Measurements from ENCODE around the gene HTRA1.

HTRA1 gene

DNA sequence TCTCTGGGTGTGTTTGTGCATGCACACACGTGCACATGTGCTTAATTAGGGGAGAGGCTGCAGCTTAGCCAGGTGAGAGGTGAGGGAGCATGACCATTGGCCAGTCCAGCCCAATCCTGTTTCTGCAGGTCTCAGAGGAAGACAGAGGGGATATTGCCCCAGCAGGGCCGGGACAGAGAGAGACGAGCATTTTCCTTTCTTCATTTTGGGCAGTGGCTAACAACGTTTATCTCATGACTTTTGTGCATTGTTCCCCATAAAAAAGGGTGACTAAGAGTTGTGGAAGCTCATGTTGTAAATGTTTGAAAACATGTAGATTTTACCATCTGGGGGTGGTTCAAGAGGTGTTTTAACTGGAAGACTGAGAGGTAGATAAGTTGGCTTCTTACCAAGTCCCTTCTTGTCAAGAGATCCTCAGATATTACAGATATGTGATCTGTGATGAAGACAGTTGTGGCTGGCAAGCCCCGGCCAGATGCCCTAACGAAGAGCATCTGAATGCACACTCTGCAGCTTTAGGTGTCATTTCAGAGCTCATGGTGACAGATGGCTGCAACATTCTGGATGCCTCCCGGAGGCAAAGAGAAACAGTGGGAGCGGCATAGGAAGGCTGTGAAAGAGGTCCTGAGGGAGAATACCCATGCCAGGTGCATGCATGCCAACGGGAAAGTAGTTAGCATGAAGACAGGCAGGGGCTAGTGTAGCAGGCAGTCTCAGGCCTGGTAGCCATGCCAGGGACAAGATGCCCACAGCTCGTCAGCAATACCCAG, 82.5 kb downstream of the HTRA1 start:
- Histone ChIP-seq H3K9me3 (ENCODE audit: severe bottlenecking) (no peaks in the 10 kb centered on the region), H3K4me1 (ENCODE audit: insufficient read depth, poor library complexity, severe bottlenecking) (peaks cover 14% of the 10 kb centered on the region), H3K36me3 (ENCODE audit: low read depth) (no peaks in the 10 kb centered on the region), H3K27ac (ENCODE audit: poor library complexity, severe bottlenecking) (no peak overlapping the region), H3K4me3 (ENCODE audit: severe bottlenecking) (no peak overlapping the region), H3K27me3 (ENCODE audit: insufficient read depth, poor library complexity, severe bottlenecking) (no peaks in the 10 kb centered on the region)
- ATAC-seq (ENCODE audit: low read depth) (peak; percentile 36; the same call in 1 of the 3 replicates), DNase-seq (ENCODE audit: low spot score) (no peak)
- TF ChIP-seq, protein P1, sequence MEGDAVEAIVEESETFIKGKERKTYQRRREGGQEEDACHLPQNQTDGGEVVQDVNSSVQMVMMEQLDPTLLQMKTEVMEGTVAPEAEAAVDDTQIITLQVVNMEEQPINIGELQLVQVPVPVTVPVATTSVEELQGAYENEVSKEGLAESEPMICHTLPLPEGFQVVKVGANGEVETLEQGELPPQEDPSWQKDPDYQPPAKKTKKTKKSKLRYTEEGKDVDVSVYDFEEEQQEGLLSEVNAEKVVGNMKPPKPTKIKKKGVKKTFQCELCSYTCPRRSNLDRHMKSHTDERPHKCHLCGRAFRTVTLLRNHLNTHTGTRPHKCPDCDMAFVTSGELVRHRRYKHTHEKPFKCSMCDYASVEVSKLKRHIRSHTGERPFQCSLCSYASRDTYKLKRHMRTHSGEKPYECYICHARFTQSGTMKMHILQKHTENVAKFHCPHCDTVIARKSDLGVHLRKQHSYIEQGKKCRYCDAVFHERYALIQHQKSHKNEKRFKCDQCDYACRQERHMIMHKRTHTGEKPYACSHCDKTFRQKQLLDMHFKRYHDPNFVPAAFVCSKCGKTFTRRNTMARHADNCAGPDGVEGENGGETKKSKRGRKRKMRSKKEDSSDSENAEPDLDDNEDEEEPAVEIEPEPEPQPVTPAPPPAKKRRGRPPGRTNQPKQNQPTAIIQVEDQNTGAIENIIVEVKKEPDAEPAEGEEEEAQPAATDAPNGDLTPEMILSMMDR (IDR thresholded peaks at IDR 0.05; ENCODE audit: poor library complexity, severe bottlenecking), result no peak

DNA sequence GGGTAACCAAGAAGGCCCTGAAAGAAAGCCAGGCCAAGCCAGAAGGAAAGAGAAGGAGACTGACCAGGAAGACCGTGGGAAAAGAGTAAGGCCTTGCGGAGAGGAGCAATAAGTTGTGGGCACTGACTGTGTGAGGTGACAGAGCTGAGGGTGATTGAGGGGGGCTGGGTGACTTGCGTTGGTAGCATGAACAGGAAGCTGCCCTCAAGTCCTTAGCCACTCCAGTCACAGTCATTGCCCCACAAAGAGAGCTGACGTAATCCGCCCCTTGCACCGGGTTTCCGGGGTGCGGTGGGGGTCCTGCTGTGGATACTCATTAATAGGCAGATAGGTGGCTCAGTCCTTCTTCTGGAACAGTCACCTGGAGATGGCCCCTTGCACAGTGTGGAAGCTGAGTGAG, 83.1 kb downstream of the HTRA1 start:
- no peaks in the 10 kb centered on the region for H3K36me3 ChIP-seq (ENCODE audit: low read depth)
- peaks cover 14% of the 10 kb centered on the region for H3K4me1 ChIP-seq (ENCODE audit: insufficient read depth, poor library complexity, severe bottlenecking)
- H3K27me3 ChIP-seq (ENCODE audit: insufficient read depth, poor library complexity, severe bottlenecking), result no peaks in the 10 kb centered on the region
- no peaks in the 10 kb centered on the region for H3K9me3 ChIP-seq (ENCODE audit: severe bottlenecking)
- H3K4me3 ChIP-seq (ENCODE audit: severe bottlenecking), result no peak overlapping the region
- no peak overlapping the region for H3K27ac ChIP-seq (ENCODE audit: poor library complexity, severe bottlenecking)
- TF ChIP-seq, protein P1 (IDR thresholded peaks at IDR 0.05; ENCODE audit: poor library complexity, severe bottlenecking), result no peak
- DNase-seq (ENCODE audit: low spot score), result no peak
- no peak for ATAC-seq (ENCODE audit: low read depth)

DNA sequence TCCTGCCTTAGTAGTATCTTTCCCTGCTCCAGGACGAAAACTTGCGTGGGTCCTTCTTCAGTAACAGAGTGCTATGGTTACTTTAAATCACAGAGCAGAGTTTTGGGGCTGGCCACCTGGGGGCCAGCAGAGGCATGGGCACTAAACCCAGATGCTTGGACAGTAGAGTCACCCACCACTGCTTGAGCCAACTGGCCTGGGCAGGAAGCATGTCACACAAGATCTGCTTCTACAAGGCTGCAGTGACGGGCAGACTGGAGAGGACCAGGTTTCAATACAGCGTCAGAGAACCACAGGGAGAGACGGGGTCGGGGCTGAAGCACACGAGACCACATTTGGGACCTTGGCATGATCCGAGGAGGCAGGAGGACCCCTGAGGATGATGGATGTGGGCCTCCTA, 84.9 kb downstream of the HTRA1 start:
- ATAC-seq (ENCODE audit: low read depth) (no peak), DNase-seq (ENCODE audit: low spot score) (no peak)
- Histone ChIP-seq H3K4me3 (ENCODE audit: severe bottlenecking) (no peak overlapping the region), H3K36me3 (ENCODE audit: low read depth) (no peaks in the 10 kb centered on the region), H3K27ac (ENCODE audit: poor library complexity, severe bottlenecking) (no peak overlapping the region), H3K27me3 (ENCODE audit: insufficient read depth, poor library complexity, severe bottlenecking) (no peaks in the 10 kb centered on the region), H3K4me1 (ENCODE audit: insufficient read depth, poor library complexity, severe bottlenecking) (peaks cover 14% of the 10 kb centered on the region), H3K9me3 (ENCODE audit: severe bottlenecking) (no peaks in the 10 kb centered on the region)
- TF ChIP-seq, protein P1 (IDR thresholded peaks at IDR 0.05; ENCODE audit: poor library complexity, severe bottlenecking), result no peak

DNA sequence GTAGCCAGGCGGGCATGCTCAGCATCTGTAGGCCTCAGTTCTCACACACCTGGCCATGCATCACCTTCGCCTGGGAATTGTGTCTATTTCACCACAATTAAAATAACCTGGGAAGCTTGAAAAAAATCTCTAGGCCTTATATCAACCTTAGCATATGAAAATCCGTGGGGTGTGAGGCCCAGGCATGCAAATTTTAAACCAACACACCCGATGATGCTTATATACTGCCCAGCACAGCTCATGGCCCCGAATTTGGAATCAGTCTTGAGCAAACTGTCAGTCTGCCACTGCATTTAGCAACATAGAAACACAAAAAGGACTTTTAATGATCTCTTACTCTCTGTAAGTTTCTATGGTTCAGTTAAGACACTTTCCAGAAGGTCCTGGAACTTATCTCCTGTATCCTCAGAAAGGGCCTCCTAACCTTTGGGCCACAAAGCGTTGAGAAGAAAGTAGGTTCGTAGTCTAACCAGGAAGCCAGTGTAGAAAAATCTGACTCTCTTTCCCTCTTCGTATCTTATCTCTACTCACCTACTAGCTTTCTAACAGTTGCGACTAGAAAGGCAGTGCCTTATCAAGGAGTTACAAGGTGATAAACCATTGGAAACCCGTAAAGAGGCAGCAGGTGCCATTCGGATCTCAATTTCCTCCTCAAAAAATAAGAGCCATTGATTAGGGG, 87.2 kb downstream of the HTRA1 start:
- H3K27me3 ChIP-seq (ENCODE audit: insufficient read depth, poor library complexity, severe bottlenecking), result no peaks in the 10 kb centered on the region
- H3K27ac ChIP-seq (ENCODE audit: poor library complexity, severe bottlenecking), result no peak overlapping the region
- H3K9me3 ChIP-seq (ENCODE audit: severe bottlenecking), result no peaks in the 10 kb centered on the region
- ATAC-seq (ENCODE audit: low read depth) (no peak), DNase-seq (ENCODE audit: low spot score) (no peak)
- no peaks in the 10 kb centered on the region for H3K36me3 ChIP-seq (ENCODE audit: low read depth)
- H3K4me1 ChIP-seq (ENCODE audit: insufficient read depth, poor library complexity, severe bottlenecking), result peaks cover 6% of the 10 kb centered on the region
- TF ChIP-seq, protein P1 (IDR thresholded peaks at IDR 0.05; ENCODE audit: poor library complexity, severe bottlenecking), result no peak
- no peak overlapping the region for H3K4me3 ChIP-seq (ENCODE audit: severe bottlenecking)

DNA sequence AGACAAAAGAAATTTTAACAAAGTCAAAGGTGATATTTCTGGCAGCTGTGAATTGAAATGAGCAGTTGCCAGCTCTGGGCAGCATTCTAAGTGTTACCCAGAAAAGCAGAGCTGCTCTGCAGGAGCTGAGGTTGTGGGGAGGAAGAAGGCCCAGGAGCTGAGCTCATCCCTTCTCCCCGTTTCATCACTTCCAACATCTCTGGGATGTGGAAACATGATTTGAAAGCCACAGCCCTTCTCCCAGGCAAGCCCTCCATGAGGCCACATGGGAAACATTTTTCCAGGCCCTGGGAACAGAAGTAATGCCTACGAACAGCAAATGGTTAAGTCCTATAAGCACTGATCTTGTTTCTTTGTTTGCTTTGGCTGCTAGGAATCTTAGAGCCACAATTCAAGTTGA, 88.3 kb downstream of the HTRA1 start:
- H3K4me3 ChIP-seq (ENCODE audit: severe bottlenecking), result no peak overlapping the region
- TF ChIP-seq, protein P1 (IDR thresholded peaks at IDR 0.05; ENCODE audit: poor library complexity, severe bottlenecking), result no peak
- H3K27me3 ChIP-seq (ENCODE audit: insufficient read depth, poor library complexity, severe bottlenecking), result no peaks in the 10 kb centered on the region
- DNase-seq (ENCODE audit: low spot score) (no peak), ATAC-seq (ENCODE audit: low read depth) (no peak)
- H3K9me3 ChIP-seq (ENCODE audit: severe bottlenecking), result no peaks in the 10 kb centered on the region
- H3K27ac ChIP-seq (ENCODE audit: poor library complexity, severe bottlenecking), result no peak overlapping the region
- no peaks in the 10 kb centered on the region for H3K36me3 ChIP-seq (ENCODE audit: low read depth)
- no peaks in the 10 kb centered on the region for H3K4me1 ChIP-seq (ENCODE audit: insufficient read depth, poor library complexity, severe bottlenecking)

All from RWPE2 (cell line).